ENCODE results near the gene MYOF. TPM values are rescaled to one million over a fixed set of nuclear protein-coding genes. Genes with fewer than 3 reads are reported as not detected.

The MYOF gene
- total and polyA plus RNA-seq, 2 of the 8 experiments (the other 6 are each of a cell fraction or from before 2014, with no cell fraction given): 0.98 to 2.3 TPM

DNA sequence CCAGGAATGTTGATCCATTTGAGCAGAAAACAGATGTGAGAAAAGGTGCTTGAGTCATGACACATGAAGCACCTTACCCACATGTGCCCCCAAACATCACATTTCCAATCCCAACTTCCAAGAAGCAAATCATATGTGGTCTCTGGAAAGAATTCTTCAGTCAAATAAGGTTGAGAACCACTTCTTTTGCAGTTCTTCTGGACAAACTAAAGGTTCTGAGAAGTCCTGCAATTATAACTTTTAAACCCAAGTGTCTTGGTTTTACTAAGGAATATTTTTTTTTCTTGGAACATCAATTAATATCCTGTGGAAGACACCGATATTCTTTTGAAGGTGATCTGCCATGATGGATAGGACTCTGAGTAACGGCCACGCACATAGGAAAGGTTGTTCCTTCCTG, 151.3 kb downstream of the MYOF start:
- no peak for TF ChIP-seq KDM5A (IDR thresholded peaks at IDR 0.05; ENCODE audit: low read length)
- TF ChIP-seq CREB1 (IDR thresholded peaks at IDR 0.05): no peak
- TF ChIP-seq NRF1 (IDR thresholded peaks at IDR 0.05; ENCODE audit: low read depth, low read length): no peak
- TF ChIP-seq, protein P1, sequence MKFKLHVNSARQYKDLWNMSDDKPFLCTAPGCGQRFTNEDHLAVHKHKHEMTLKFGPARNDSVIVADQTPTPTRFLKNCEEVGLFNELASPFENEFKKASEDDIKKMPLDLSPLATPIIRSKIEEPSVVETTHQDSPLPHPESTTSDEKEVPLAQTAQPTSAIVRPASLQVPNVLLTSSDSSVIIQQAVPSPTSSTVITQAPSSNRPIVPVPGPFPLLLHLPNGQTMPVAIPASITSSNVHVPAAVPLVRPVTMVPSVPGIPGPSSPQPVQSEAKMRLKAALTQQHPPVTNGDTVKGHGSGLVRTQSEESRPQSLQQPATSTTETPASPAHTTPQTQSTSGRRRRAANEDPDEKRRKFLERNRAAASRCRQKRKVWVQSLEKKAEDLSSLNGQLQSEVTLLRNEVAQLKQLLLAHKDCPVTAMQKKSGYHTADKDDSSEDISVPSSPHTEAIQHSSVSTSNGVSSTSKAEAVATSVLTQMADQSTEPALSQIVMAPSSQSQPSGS (IDR thresholded peaks at IDR 0.05; ENCODE audit: low read length): no peak
- TF ChIP-seq GTF2F1 (IDR thresholded peaks at IDR 0.05; ENCODE audit: borderline replicate concordance, low read depth, low read length): no peak
- TF ChIP-seq TBP (IDR thresholded peaks at IDR 0.05; ENCODE audit: low read depth, low read length): no peak
- TF ChIP-seq BCL11A (IDR thresholded peaks at IDR 0.05; ENCODE audit: low read depth in 2 of 2, low read length in 2 of 2): no peak
- no peak for TF ChIP-seq CBX8 (IDR thresholded peaks at IDR 0.05; ENCODE audit: borderline replicate concordance, low read depth, low read length)
- Histone ChIP-seq H3K4me3 (ENCODE audit: extremely low read depth in 1 of 4, insufficient read depth in 2 of 4, low read depth in 3 of 4, low read length in 4 of 4) (no peak overlapping the region), H2AK5ac (ENCODE audit: low read depth, low read length) (no peak overlapping the region), H4K20me1 (replicated peaks in 1 of 2; ENCODE audit: control insufficient read depth in 1 of 2, insufficient read depth in 2 of 2, low read length in 2 of 2) (no peaks in the 10 kb centered on the region), H3K18ac (ENCODE audit: extremely low read depth, low read length) (no peak overlapping the region), H3K79me1 (ENCODE audit: low read depth, low read length) (no peaks in the 10 kb centered on the region), H3K23ac (ENCODE audit: insufficient read length) (no peak overlapping the region), H3K9me3 (ENCODE audit: insufficient read depth in 2 of 2, low read depth in 1 of 2, low read length in 1 of 2) (no peaks in the 10 kb centered on the region), H4K5ac (ENCODE audit: insufficient read length, low read depth, low read length) (no peak overlapping the region), H2BK20ac (ENCODE audit: low read length) (no peak overlapping the region), H2BK15ac (ENCODE audit: low read length) (no peak overlapping the region), H3K4me1 (replicated peaks in 1 of 4; ENCODE audit: control insufficient read depth in 3 of 4, insufficient read depth in 4 of 4, low read length in 3 of 4) (peaks cover 0 to 6% (median 3%) of the 10 kb centered on the region in 4 experiments; a peak in 4 of 7 replicates), H3K27me3 (replicated peaks in 1 of 4; ENCODE audit: control insufficient read depth in 3 of 4, extremely low read depth in 1 of 4, insufficient read depth in 3 of 4, low read length in 3 of 4) (no peaks in the 10 kb centered on the region), H4K91ac (replicated peaks; ENCODE audit: insufficient read length, low read length) (no peak overlapping the region), H3K9ac (replicated peaks in 1 of 4; ENCODE audit: extremely low read depth in 1 of 4, low read depth in 3 of 4, low read length in 3 of 4) (no peak overlapping the region), H3K27ac (ENCODE audit: low read depth, low read length) (no peak overlapping the region), H2BK5ac (ENCODE audit: low read depth, low read length) (no peak overlapping the region), H2BK12ac (ENCODE audit: low read depth, low read length) (no peak overlapping the region), H3K79me2 (ENCODE audit: control insufficient read depth in 1 of 2, insufficient read depth in 2 of 2, low read length in 2 of 2) (no peaks in the 10 kb centered on the region), H4K8ac (ENCODE audit: extremely low read depth, insufficient read depth, low read length) (no peak overlapping the region), H2BK120ac (replicated peaks; ENCODE audit: low read depth, low read length) (no peak overlapping the region), H3K4ac (replicated peaks; ENCODE audit: insufficient read length, low read depth, low read length) (no peak overlapping the region), H3K4me2 (ENCODE audit: insufficient read depth in 1 of 2, low read depth in 2 of 2, low read length in 2 of 2) (no peak overlapping the region), H3K36me3 (ENCODE audit: control insufficient read depth in 2 of 4, insufficient read depth in 4 of 4, low read length in 3 of 4) (no peaks in the 10 kb centered on the region), H3K56ac (replicated peaks; ENCODE audit: insufficient read length, low read depth, low read length) (no peak overlapping the region), H2AFZ (ENCODE audit: low read length) (no peak overlapping the region), H3K23me2 (ENCODE audit: low read depth, low read length) (peaks cover under 1% of the 10 kb centered on the region; the same call in 1 of the 2 replicates), H3K14ac (ENCODE audit: insufficient read length) (no peak overlapping the region)
- DNase-seq (ENCODE audit: low read depth in 1 of 2, low spot score in 2 of 2) (no peak), FAIRE-seq (no peak)
- ChIA-PET CTCF (ENCODE audit: partially characterized antibody) (no interaction called here), POLR2A (ENCODE audit: partially characterized antibody) (no interaction called here)
- WGBS, 2 experiments (ENCODE audit: extremely low coverage in 1 of 2, insufficient coverage in 1 of 2, insufficient read length in 1 of 2, insufficient replicate concordance in 2 of 2, low coverage in 1 of 2, low lambda C conversion rate in 2 of 2, missing lambda C conversion rate in 1 of 2): 96% methylated on average over 3 of the region's 3 CpGs; no CpG with 5 or more reads in 1 of the 2 experiments
